CD4-positive, alpha-beta T cell (primary cell): ENCODE results near the gene CDS2. TPM values are rescaled to one million over a fixed set of nuclear protein-coding genes. Genes with fewer than 3 reads are reported as not detected.
A peak's percentile ranks its signal among the peaks of the same experiment; 100 is the strongest.

ENCODE experiments used
- ATAC-seq: fragments of 200-7000 bp; cut with Tn5 transposase; one replicate; pipeline ENCODE4 v1.10.0; 2022; ENCODE audit warnings: mild to moderate bottlenecking; ENCODE audit not compliant: poor library complexity
- CTCF ChIA-PET: fragments of 350-600 bp; sonication (Branson Sonifier 250); formaldehyde crosslinking; loops from one replicate; lab custom pipeline; 2021; ENCODE audit warnings: antibody characterized with exemption, inconsistent platforms; lab: Charles Lee
- POLR2A ChIA-PET: fragments of 350-600 bp; sonication (Branson Sonifier 250); formaldehyde crosslinking; loops from one replicate; lab custom pipeline; 2021; ENCODE audit warnings: antibody characterized with exemption, inconsistent platforms; lab: Charles Lee
- DNase-seq, 14 experiments: peaks; one replicate each; pipeline ENCODE4 v3.0.0-alpha.2; 2013 to 2020; ENCODE audit warnings: mixed read lengths in 2 of 14
- H3K27ac ChIP-seq, 2 donors: one replicate each; pipeline versions ENCODE4 v1.5.1 to v1.7.0; 2013; ENCODE audit warnings: low read length in 2 of 2, low read depth in 1 of 2, mild to moderate bottlenecking in 1 of 2
- H3K27me3 ChIP-seq, 2 experiments: 1 replicate in 1 of 2; 2 replicates in 1 of 2; pipeline versions ENCODE4 v1.6.1 to v1.7.0; 2013; ENCODE audit warnings: low read length in 2 of 2, control low read depth in 1 of 2, mild to moderate bottlenecking in 1 of 2, moderate library complexity in 1 of 2; ENCODE audit not compliant: insufficient read depth in 2 of 2, control insufficient read depth in 1 of 2
- H3K36me3 ChIP-seq: one replicate; pipeline ENCODE4 v1.6.1; 2013; ENCODE audit warnings: low read length, control low read depth; ENCODE audit not compliant: insufficient read depth
- H3K4me1 ChIP-seq: one replicate; pipeline ENCODE4 v1.6.1; 2013; ENCODE audit warnings: low read length, control low read depth; ENCODE audit not compliant: insufficient read depth
- H3K4me3 ChIP-seq: one replicate; pipeline ENCODE4 v1.5.1; 2013; ENCODE audit warnings: mild to moderate bottlenecking, low read length, moderate library complexity
- H3K9me3 ChIP-seq, 2 experiments: 1 replicate in 1 of 2; 2 replicates in 1 of 2; pipeline versions ENCODE4 v1.6.1 to v1.7.0; 2013; ENCODE audit warnings: low read length in 2 of 2, mild to moderate bottlenecking in 2 of 2, control low read depth in 1 of 2, moderate library complexity in 1 of 2; ENCODE audit not compliant: control insufficient read depth in 1 of 2, insufficient read depth in 1 of 2
- H3K27ac Mint-ChIP-seq: one replicate; pipeline ENCODE4 v1.8.0; 2020; ENCODE audit warnings: mixed read lengths
- H3K27me3 Mint-ChIP-seq: one replicate; pipeline ENCODE4 v1.8.0; 2021; ENCODE audit warnings: mixed read lengths
- H3K36me3 Mint-ChIP-seq: one replicate; pipeline ENCODE4 v1.8.0; 2021; ENCODE audit warnings: low read depth, mixed read lengths
- H3K4me1 Mint-ChIP-seq: one replicate; pipeline ENCODE4 v1.8.0; 2021; ENCODE audit warnings: low read depth, mixed read lengths
- H3K4me3 Mint-ChIP-seq: one replicate; pipeline ENCODE4 v1.8.0; 2020; ENCODE audit warnings: mild to moderate bottlenecking, mixed read lengths
- H3K9me3 Mint-ChIP-seq: one replicate; pipeline ENCODE4 v1.8.0; 2020; ENCODE audit warnings: mixed read lengths
- intact Hi-C, 2 experiments: fragments of 100-400 bp; cut with DNase I in 1 of 2; cut with micrococcal nuclease in 1 of 2; formaldehyde crosslinking; loops; one replicate each; pipeline versions ENCODE4 v1.15.1 to v1.9.0; 2023 to 2025; cut with DNase I, micrococcal nuclease
- total RNA-seq, 174 experiments: library from RNA in 2 of 174; stranded (reverse) in 2 of 174; gene quantifications; one replicate each; pipeline ENCODE4 v1.2.3 and lab custom pipeline; 2021 to 2026
- TF ChIP-seq, protein P1 (sequence below): fragments of 200-600 bp; IDR thresholded peaks from one replicate; pipeline ENCODE4 v1.8.0; 2022; ENCODE audit warnings: antibody characterized with exemption, mild to moderate bottlenecking

CDS2 gene
- total RNA-seq, 2 experiments from 2014 or later: 62.4 to 65.0 TPM

DNA sequence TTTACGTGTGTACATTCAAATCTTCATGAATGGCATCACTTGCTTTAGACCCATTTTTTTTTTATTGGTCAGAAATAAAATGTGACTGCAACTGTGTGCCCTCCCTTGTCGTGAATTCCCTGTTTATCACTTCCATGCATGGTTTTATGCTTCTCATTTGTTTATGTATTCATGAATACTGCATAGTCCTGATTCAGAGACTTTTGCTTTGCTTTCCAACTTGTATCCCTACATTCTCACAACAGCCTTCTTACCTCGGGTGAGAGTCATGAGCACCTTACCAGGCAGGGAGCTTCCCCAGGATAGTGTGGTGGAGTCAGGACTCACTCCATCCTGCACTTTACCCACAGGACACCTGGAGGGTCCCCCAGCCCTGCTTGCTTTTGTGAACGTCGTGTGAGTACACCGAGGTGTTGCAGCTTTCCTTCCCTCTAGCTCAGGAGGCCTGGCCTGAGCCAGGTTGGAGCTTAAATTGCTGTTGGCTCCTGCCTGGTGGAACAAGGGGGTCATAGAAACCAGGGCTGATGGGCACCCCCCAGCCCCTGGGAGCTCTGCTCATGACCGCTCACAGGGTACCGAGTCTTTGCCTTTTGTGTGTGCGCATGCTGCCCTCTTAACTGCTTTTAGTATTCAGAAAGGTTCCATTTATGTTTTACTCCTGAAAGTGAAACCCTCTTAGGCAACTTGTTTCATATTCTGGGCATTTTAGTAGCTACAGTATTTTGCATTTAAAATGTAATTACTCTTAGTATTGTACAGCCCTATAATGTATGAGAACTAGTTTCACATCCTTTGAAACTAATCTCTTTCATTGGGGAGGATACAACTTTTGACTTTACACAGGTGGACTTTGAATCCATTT is 66.0 kb downstream of the CDS2 start:
- DNase-seq (no peak), ATAC-seq (no peak)
- Mint-ChIP-seq H3K4me3 (no peak overlapping the region), H3K27ac (peak overlapping the region; percentile 54), H3K36me3 (peaks cover 74% of the 10 kb centered on the region), H3K4me1 (peaks cover 6% of the 10 kb centered on the region), H3K27me3 (no peaks in the 10 kb centered on the region), H3K9me3 (no peaks in the 10 kb centered on the region)
- Histone ChIP-seq H3K27ac (no peak overlapping the region), H3K9me3 (no peaks in the 10 kb centered on the region), H3K4me3 (no peak overlapping the region), H3K4me1 (peaks cover 4% of the 10 kb centered on the region), H3K27me3 (no peaks in the 10 kb centered on the region), H3K36me3 (peaks cover 58% of the 10 kb centered on the region)
- intact Hi-C loops: loop anchor here (1.0 kb wide), 2 partner anchors 66 to 136 kb away; no protein-coding TSS in a partner anchor
- TF ChIP-seq, protein P1, sequence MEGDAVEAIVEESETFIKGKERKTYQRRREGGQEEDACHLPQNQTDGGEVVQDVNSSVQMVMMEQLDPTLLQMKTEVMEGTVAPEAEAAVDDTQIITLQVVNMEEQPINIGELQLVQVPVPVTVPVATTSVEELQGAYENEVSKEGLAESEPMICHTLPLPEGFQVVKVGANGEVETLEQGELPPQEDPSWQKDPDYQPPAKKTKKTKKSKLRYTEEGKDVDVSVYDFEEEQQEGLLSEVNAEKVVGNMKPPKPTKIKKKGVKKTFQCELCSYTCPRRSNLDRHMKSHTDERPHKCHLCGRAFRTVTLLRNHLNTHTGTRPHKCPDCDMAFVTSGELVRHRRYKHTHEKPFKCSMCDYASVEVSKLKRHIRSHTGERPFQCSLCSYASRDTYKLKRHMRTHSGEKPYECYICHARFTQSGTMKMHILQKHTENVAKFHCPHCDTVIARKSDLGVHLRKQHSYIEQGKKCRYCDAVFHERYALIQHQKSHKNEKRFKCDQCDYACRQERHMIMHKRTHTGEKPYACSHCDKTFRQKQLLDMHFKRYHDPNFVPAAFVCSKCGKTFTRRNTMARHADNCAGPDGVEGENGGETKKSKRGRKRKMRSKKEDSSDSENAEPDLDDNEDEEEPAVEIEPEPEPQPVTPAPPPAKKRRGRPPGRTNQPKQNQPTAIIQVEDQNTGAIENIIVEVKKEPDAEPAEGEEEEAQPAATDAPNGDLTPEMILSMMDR: peak; percentile 9
- POLR2A ChIA-PET: interaction anchor here (1.4 to 3.0 kb wide), 2 partner anchors 66 to 74 kb away, joined by 7 to 46 read pairs; partner anchors contain the start of gene CDS2
- CTCF ChIA-PET: interaction anchor here (0.8 to 2.9 kb wide), 9 partner anchors 12 to 136 kb away, joined by 3 to 38 read pairs (median 4); partner anchors contain the start of genes CDS2 and PCNA

DNA sequence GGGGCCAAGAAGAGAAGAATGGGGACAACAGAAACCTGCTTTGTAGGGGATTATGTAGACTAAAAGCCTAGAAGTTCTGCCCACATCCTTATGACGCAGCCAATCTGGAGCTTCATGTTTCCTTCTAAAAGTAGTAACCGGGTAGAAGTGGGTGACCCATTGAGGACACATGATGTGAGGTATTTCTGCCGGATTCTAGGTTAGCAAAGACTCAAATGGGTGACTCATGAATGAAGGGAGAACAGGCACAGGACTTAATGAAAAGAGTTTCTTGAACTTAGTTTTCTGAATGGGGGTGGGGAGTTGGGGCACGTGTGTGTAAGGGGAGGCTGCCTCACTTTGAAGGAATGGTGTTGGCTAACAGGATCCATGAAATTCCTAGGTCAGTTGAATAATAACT is 68.8 kb downstream of the CDS2 start:
- peaks cover 4% of the 10 kb centered on the region for H3K4me1 ChIP-seq
- H3K9me3 Mint-ChIP-seq: no peaks in the 10 kb centered on the region
- intact Hi-C loops: no loop called here
- no peaks in the 10 kb centered on the region for H3K27me3 Mint-ChIP-seq
- H3K36me3 ChIP-seq: peaks cover 54% of the 10 kb centered on the region
- DNase-seq: no peak
- H3K4me3 Mint-ChIP-seq: no peak overlapping the region
- H3K4me3 ChIP-seq: no peak overlapping the region
- TF ChIP-seq, protein P1: no peak
- H3K27me3 ChIP-seq: no peaks in the 10 kb centered on the region
- POLR2A ChIA-PET: no interaction called here
- no peak overlapping the region for H3K27ac ChIP-seq
- peaks cover 70% of the 10 kb centered on the region for H3K36me3 Mint-ChIP-seq
- no peak for ATAC-seq
- CTCF ChIA-PET: no interaction called here
- no peaks in the 10 kb centered on the region for H3K9me3 ChIP-seq
- peaks cover 6% of the 10 kb centered on the region for H3K4me1 Mint-ChIP-seq
- no peak overlapping the region for H3K27ac Mint-ChIP-seq

DNA sequence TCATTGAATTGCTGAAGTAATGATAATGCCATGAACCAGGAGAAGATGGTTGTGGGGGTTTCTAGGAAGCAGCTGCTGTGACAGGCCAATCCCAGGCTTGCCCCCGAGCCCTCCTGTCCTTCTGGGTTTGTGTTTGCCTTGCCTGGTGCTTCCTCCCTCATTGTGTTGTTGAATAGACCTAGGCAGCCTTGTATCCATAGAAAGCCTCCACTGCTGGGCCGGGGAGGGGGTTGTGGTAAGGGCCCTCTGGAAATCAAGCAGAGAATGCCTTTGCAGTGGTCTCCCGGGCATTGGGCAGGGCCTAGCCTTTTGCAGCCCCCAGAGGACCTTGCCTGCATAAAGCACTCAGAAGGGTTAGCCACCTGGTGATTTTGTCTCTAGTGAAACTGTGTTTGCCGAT is 69.3 kb downstream of the CDS2 start:
- Histone ChIP-seq H3K4me1 (peaks cover 4% of the 10 kb centered on the region), H3K36me3 (peaks cover 49% of the 10 kb centered on the region)
- POLR2A ChIA-PET: no interaction called here

More for the DNA sequence above, 69.3 kb downstream of the CDS2 start:
- intact Hi-C loops: no loop called here
- H3K4me3 ChIP-seq: no peak overlapping the region
- H3K27me3 ChIP-seq: no peaks in the 10 kb centered on the region
- no peak for DNase-seq
- ATAC-seq: no peak
- no peaks in the 10 kb centered on the region for H3K9me3 ChIP-seq
- H3K27me3 Mint-ChIP-seq: no peaks in the 10 kb centered on the region
- H3K4me1 Mint-ChIP-seq: peaks cover 6% of the 10 kb centered on the region
- CTCF ChIA-PET: no interaction called here
- H3K36me3 Mint-ChIP-seq: peaks cover 66% of the 10 kb centered on the region
- TF ChIP-seq, protein P1: no peak
- no peaks in the 10 kb centered on the region for H3K9me3 Mint-ChIP-seq
- H3K27ac Mint-ChIP-seq: no peak overlapping the region
- no peak overlapping the region for H3K27ac ChIP-seq
- H3K4me3 Mint-ChIP-seq: no peak overlapping the region
